Brain microvascular endothelial cell (primary cell): ENCODE measurements around the gene TTYH1.

ENCODE experiments used
- DNase-seq: peaks from one replicate; pipeline ENCODE4 v3.0.0-alpha.2; 2020
- H3K27ac ChIP-seq: fragments of 250-450 bp; sonication (Bioruptor Pico); 2 replicates; pipeline ENCODE4 v1.5.1; 2020; ENCODE audit warnings: mild to moderate bottlenecking, moderate library complexity
- H3K27me3 ChIP-seq: fragments of 250-450 bp; sonication (Bioruptor Pico); replicated peaks from 2 replicates; pipeline ENCODE4 v1.5.1; 2020; ENCODE audit warnings: mild to moderate bottlenecking
- H3K36me3 ChIP-seq: fragments of 250-450 bp; sonication (Bioruptor Pico); replicated peaks from 2 replicates; pipeline ENCODE4 v1.5.1; 2020; ENCODE audit warnings: mild to moderate bottlenecking
- H3K4me3 ChIP-seq: 2 replicates; pipeline ENCODE4 v1.5.1; 2011; ENCODE audit warnings: low read depth, mild to moderate bottlenecking, control low read depth, low read length, moderate library complexity
- CTCF ChIP-seq: IDR thresholded peaks from 2 replicates; pipeline ENCODE4 v1.5.1; 2011; ENCODE audit warnings: low read depth, mild to moderate bottlenecking, moderate library complexity, low read length, control low read depth, inconsistent platforms; ENCODE audit errors: missing control alignments
- in situ Hi-C: cut with HindIII; loops from 2 replicates; pipeline ENCODE4 v1.10.0; 2017; ENCODE audit warnings: low sequenced_read_pairs, low pct_ligation_motif_present

The TTYH1 gene

GRCh38 chr19:54457773-54458647 is 42.7 kb downstream of the TTYH1 start:
- H3K27me3 ChIP-seq: no peaks in the 10 kb centered on the region
- no peak for DNase-seq
- no peak overlapping the region for H3K27ac ChIP-seq
- in situ Hi-C loops: no loop called here
- no peak overlapping the region for H3K4me3 ChIP-seq
- peaks cover 89% of the 10 kb centered on the region for H3K36me3 ChIP-seq
- no peak for TF ChIP-seq CTCF

GRCh38 chr19:54458648-54459281 is 43.5 kb downstream of the TTYH1 start:
- Histone ChIP-seq H3K4me3 (no peak overlapping the region), H3K36me3 (peaks cover 81% of the 10 kb centered on the region), H3K27ac (no peak overlapping the region), H3K27me3 (no peaks in the 10 kb centered on the region)
- DNase-seq: no peak
- in situ Hi-C loops: no loop called here
- no peak for TF ChIP-seq CTCF

GRCh38 chr19:54459282-54460229 is 44.3 kb downstream of the TTYH1 start:
- no peak for TF ChIP-seq CTCF
- no peak for DNase-seq
- in situ Hi-C loops: no loop called here
- H3K4me3 ChIP-seq: no peak overlapping the region
- no peak overlapping the region for H3K27ac ChIP-seq
- no peaks in the 10 kb centered on the region for H3K27me3 ChIP-seq
- H3K36me3 ChIP-seq: peaks cover 73% of the 10 kb centered on the region

GRCh38 chr19:54460230-54461005 is 45.2 kb downstream of the TTYH1 start:
- in situ Hi-C loops: no loop called here
- no peak for DNase-seq
- Histone ChIP-seq H3K27me3 (no peaks in the 10 kb centered on the region), H3K36me3 (peaks cover 65% of the 10 kb centered on the region), H3K4me3 (no peak overlapping the region), H3K27ac (no peak overlapping the region)
- TF ChIP-seq CTCF: no peak

GRCh38 chr19:54461210-54461609 is 45.9 kb downstream of the TTYH1 start:
- Histone ChIP-seq H3K27me3 (no peaks in the 10 kb centered on the region), H3K4me3 (no peak overlapping the region), H3K36me3 (peaks cover 57% of the 10 kb centered on the region), H3K27ac (no peak overlapping the region)
- no peak for TF ChIP-seq CTCF
- in situ Hi-C loops: no loop called here
- no peak for DNase-seq
